CD4-positive, alpha-beta T cell (primary cell): ENCODE results near the gene LRRK2. TPM values are rescaled to one million over a fixed set of nuclear protein-coding genes. Genes with fewer than 3 reads are reported as not detected.
A peak's percentile ranks its signal among the peaks of the same experiment; 100 is the strongest.

Experiments used
- ATAC-seq: fragments of 200-7000 bp; cut with Tn5 transposase; one replicate; pipeline ENCODE4 v1.10.0; 2022; ENCODE audit warnings: mild to moderate bottlenecking; ENCODE audit not compliant: poor library complexity
- CTCF ChIA-PET: fragments of 350-600 bp; sonication (Branson Sonifier 250); formaldehyde crosslinking; loops from one replicate; lab custom pipeline; 2021; ENCODE audit warnings: antibody characterized with exemption, inconsistent platforms; lab: Charles Lee
- POLR2A ChIA-PET: fragments of 350-600 bp; sonication (Branson Sonifier 250); formaldehyde crosslinking; loops from one replicate; lab custom pipeline; 2021; ENCODE audit warnings: antibody characterized with exemption, inconsistent platforms; lab: Charles Lee
- DNase-seq, 14 experiments: peaks; one replicate each; pipeline ENCODE4 v3.0.0-alpha.2; 2013 to 2020; ENCODE audit warnings: mixed read lengths in 2 of 14
- H3K27ac ChIP-seq, 2 donors: one replicate each; pipeline versions ENCODE4 v1.5.1 to v1.7.0; 2013; ENCODE audit warnings: low read length in 2 of 2, low read depth in 1 of 2, mild to moderate bottlenecking in 1 of 2
- H3K27me3 ChIP-seq, 2 experiments: 1 replicate in 1 of 2; 2 replicates in 1 of 2; pipeline versions ENCODE4 v1.6.1 to v1.7.0; 2013; ENCODE audit warnings: low read length in 2 of 2, control low read depth in 1 of 2, mild to moderate bottlenecking in 1 of 2, moderate library complexity in 1 of 2; ENCODE audit not compliant: insufficient read depth in 2 of 2, control insufficient read depth in 1 of 2
- H3K36me3 ChIP-seq: one replicate; pipeline ENCODE4 v1.6.1; 2013; ENCODE audit warnings: low read length, control low read depth; ENCODE audit not compliant: insufficient read depth
- H3K4me1 ChIP-seq: one replicate; pipeline ENCODE4 v1.6.1; 2013; ENCODE audit warnings: low read length, control low read depth; ENCODE audit not compliant: insufficient read depth
- H3K4me3 ChIP-seq: one replicate; pipeline ENCODE4 v1.5.1; 2013; ENCODE audit warnings: mild to moderate bottlenecking, low read length, moderate library complexity
- H3K9me3 ChIP-seq, 2 experiments: 1 replicate in 1 of 2; 2 replicates in 1 of 2; pipeline versions ENCODE4 v1.6.1 to v1.7.0; 2013; ENCODE audit warnings: low read length in 2 of 2, mild to moderate bottlenecking in 2 of 2, control low read depth in 1 of 2, moderate library complexity in 1 of 2; ENCODE audit not compliant: control insufficient read depth in 1 of 2, insufficient read depth in 1 of 2
- H3K27ac Mint-ChIP-seq: one replicate; pipeline ENCODE4 v1.8.0; 2020; ENCODE audit warnings: mixed read lengths
- H3K27me3 Mint-ChIP-seq: one replicate; pipeline ENCODE4 v1.8.0; 2021; ENCODE audit warnings: mixed read lengths
- H3K36me3 Mint-ChIP-seq: one replicate; pipeline ENCODE4 v1.8.0; 2021; ENCODE audit warnings: low read depth, mixed read lengths
- H3K4me1 Mint-ChIP-seq: one replicate; pipeline ENCODE4 v1.8.0; 2021; ENCODE audit warnings: low read depth, mixed read lengths
- H3K4me3 Mint-ChIP-seq: one replicate; pipeline ENCODE4 v1.8.0; 2020; ENCODE audit warnings: mild to moderate bottlenecking, mixed read lengths
- H3K9me3 Mint-ChIP-seq: one replicate; pipeline ENCODE4 v1.8.0; 2020; ENCODE audit warnings: mixed read lengths
- CTCF ChIP-seq: fragments of 200-600 bp; IDR thresholded peaks from one replicate; pipeline ENCODE4 v1.8.0; 2022; ENCODE audit warnings: antibody characterized with exemption, mild to moderate bottlenecking
- intact Hi-C, 2 experiments: fragments of 100-400 bp; cut with DNase I in 1 of 2; cut with micrococcal nuclease in 1 of 2; formaldehyde crosslinking; loops; one replicate each; pipeline versions ENCODE4 v1.15.1 to v1.9.0; 2023 to 2025; cut with DNase I, micrococcal nuclease
- total RNA-seq, 174 experiments: library from RNA in 2 of 174; stranded (reverse) in 2 of 174; gene quantifications; one replicate each; pipeline ENCODE4 v1.2.3 and lab custom pipeline; 2021 to 2026

LRRK2 gene
- total RNA-seq, 2 experiments from 2014 or later: 0.42 to 0.60 TPM

- ATAC-seq: no peak
- H3K4me1 ChIP-seq: peaks cover 9% of the 10 kb centered on the region
- peaks cover 8 to 38% of the 10 kb centered on the region in 2 experiments for H3K27me3 ChIP-seq
- H3K4me3 ChIP-seq: no peak overlapping the region
- peak in 2 of 14 experiments; percentile 38 to 48 for DNase-seq
- no peaks in the 10 kb centered on the region for H3K36me3 ChIP-seq
- TF ChIP-seq CTCF: no peak
- CTCF ChIA-PET: no interaction called here
- POLR2A ChIA-PET: no interaction called here
- H3K9me3 ChIP-seq: no peaks in the 10 kb centered on the region
- intact Hi-C loops: no loop called here
- peaks cover 66% of the 10 kb centered on the region for H3K27me3 Mint-ChIP-seq
- H3K36me3 Mint-ChIP-seq: no peaks in the 10 kb centered on the region
- H3K4me1 Mint-ChIP-seq: peaks cover 10% of the 10 kb centered on the region
- H3K9me3 Mint-ChIP-seq: peaks cover 5% of the 10 kb centered on the region
- no peak overlapping the region for H3K4me3 Mint-ChIP-seq
- no peak overlapping the region for H3K27ac ChIP-seq
- no peak overlapping the region for H3K27ac Mint-ChIP-seq
Measured at GRCh38 chr12:40226705-40227104, 1.9 kb downstream of the LRRK2 start.

GRCh38 chr12:40227447-40227846 is 2.6 kb downstream of the LRRK2 start:
- intact Hi-C loops: no loop called here

GRCh38 chr12:40228727-40229126 is 3.9 kb downstream of the LRRK2 start:
- POLR2A ChIA-PET: interaction anchor here (0.6 kb wide), 1 partner anchor 19 kb away, joined by 3 read pairs; no protein-coding TSS in a partner anchor
- CTCF ChIA-PET: no interaction called here
- Histone ChIP-seq H3K4me3 (no peak overlapping the region), H3K27ac (no peak overlapping the region), H3K9me3 (no peaks in the 10 kb centered on the region), H3K36me3 (no peaks in the 10 kb centered on the region), H3K27me3 (peaks cover 8 to 28% of the 10 kb centered on the region in 2 experiments), H3K4me1 (peaks cover 9% of the 10 kb centered on the region)
- H3K4me1 Mint-ChIP-seq: peaks cover 10% of the 10 kb centered on the region
- intact Hi-C loops: no loop called here
- H3K9me3 Mint-ChIP-seq: peaks cover 2% of the 10 kb centered on the region
- DNase-seq (no peak), ATAC-seq (no peak)
- no peak overlapping the region for H3K27ac Mint-ChIP-seq
- no peak for TF ChIP-seq CTCF
- peaks cover 55% of the 10 kb centered on the region for H3K27me3 Mint-ChIP-seq
- H3K4me3 Mint-ChIP-seq: no peak overlapping the region
- H3K36me3 Mint-ChIP-seq: no peaks in the 10 kb centered on the region

More at GRCh38 chr12:40227447-40227846, 2.6 kb downstream of the LRRK2 start:
- Histone ChIP-seq H3K9me3 (no peaks in the 10 kb centered on the region), H3K27ac (no peak overlapping the region), H3K4me3 (no peak overlapping the region), H3K4me1 (peaks cover 9% of the 10 kb centered on the region), H3K36me3 (no peaks in the 10 kb centered on the region), H3K27me3 (peaks cover 8 to 38% of the 10 kb centered on the region in 2 experiments)
- H3K4me1 Mint-ChIP-seq: peaks cover 10% of the 10 kb centered on the region
- POLR2A ChIA-PET: no interaction called here
- H3K36me3 Mint-ChIP-seq: no peaks in the 10 kb centered on the region
- DNase-seq (no peak), ATAC-seq (no peak)
- H3K9me3 Mint-ChIP-seq: peaks cover 5% of the 10 kb centered on the region
- TF ChIP-seq CTCF: no peak
- H3K27ac Mint-ChIP-seq: no peak overlapping the region
- peaks cover 66% of the 10 kb centered on the region for H3K27me3 Mint-ChIP-seq
- H3K4me3 Mint-ChIP-seq: no peak overlapping the region
- CTCF ChIA-PET: no interaction called here
